GM23248 (cell line): Measurements from ENCODE around the gene TMCO4.

ENCODE experiments used
- EZH2 ChIP-seq: fragments of 200-600 bp; sonication (generic); IDR thresholded peaks from 2 replicates; pipeline ENCODE4 v1.6.1; 2018; ENCODE audit warnings: antibody characterized with exemption, mild to moderate bottlenecking; ENCODE audit not compliant: insufficient read depth, poor library complexity, severe bottlenecking
- EZH2phosphoT487 ChIP-seq: fragments of 200-600 bp; sonication (generic); IDR thresholded peaks from 2 replicates; pipeline ENCODE4 v1.6.1; 2018; ENCODE audit warnings: antibody characterized with exemption, moderate library complexity, mild to moderate bottlenecking, low read depth; ENCODE audit not compliant: insufficient read depth

GRCh38 chr1:19687414-19687813 is 112.3 kb downstream of the TMCO4 start:
- TF ChIP-seq EZH2 (no peak), EZH2phosphoT487 (no peak)
